Right hindlimb (tissue), 1 donor: ENCODE results near the gene NEU1.
"Not testable (repeated sequence)": the region's sequence is repeated elsewhere in the genome, so short reads cannot be mapped to it uniquely, and the experiment has no call there.

ENCODE experiments used
- DNase-seq: peaks from one replicate; pipeline ENCODE4 v3.0.0-alpha.2; 2018

NEU1 gene

GRCh38 chr6:31837369-31838113 lies 25.1 kb downstream of the NEU1 start:
- no peak for DNase-seq

GRCh38 chr6:31836474-31837368 lies 25.9 kb downstream of the NEU1 start:
- DNase-seq = no peak

GRCh38 chr6:31836047-31836473 lies 26.6 kb downstream of the NEU1 start:
- DNase-seq = no peak

GRCh38 chr6:31834367-31835250 lies 28.0 kb downstream of the NEU1 start:
- peak; percentile 94 for DNase-seq

- DNase-seq = no peak
Observed at GRCh38 chr6:31831350-31832215, 31.0 kb downstream of the NEU1 start.

- no peak for DNase-seq
Observed at GRCh38 chr6:31830886-31831335, 31.7 kb downstream of the NEU1 start.

GRCh38 chr6:31829633-31830283 lies 32.9 kb downstream of the NEU1 start:
- DNase-seq = no peak

- DNase-seq = peak; percentile 99
Observed at GRCh38 chr6:31827286-31828079, 35.1 kb downstream of the NEU1 start, which contains the start of gene HSPA1B. Gene HSPA1B, plus strand, starts transcription at chr6:31827738. Its CDS starts 213 bp downstream, at chr6:31827951.

GRCh38 chr6:31826793-31827285 lies 35.8 kb downstream of the NEU1 start:
- DNase-seq = peak; percentile 94

- DNase-seq = no peak
Observed at GRCh38 chr6:31825553-31825952, 37.1 kb downstream of the NEU1 start.

- DNase-seq = not testable (repeated sequence)
Observed at GRCh38 chr6:31823592-31824196, 38.9 kb downstream of the NEU1 start.

GRCh38 chr6:31822036-31822821 lies 40.4 kb downstream of the NEU1 start:
- DNase-seq = peak; percentile 89

- peak; percentile 80 for DNase-seq
Observed at GRCh38 chr6:31821301-31822035, 41.2 kb downstream of the NEU1 start.

- not testable (repeated sequence) for DNase-seq
Observed at GRCh38 chr6:31820399-31820798, 42.2 kb downstream of the NEU1 start.

GRCh38 chr6:31819871-31820299 lies 42.7 kb downstream of the NEU1 start:
- no peak for DNase-seq

GRCh38 chr6:31817929-31818511 lies 44.6 kb downstream of the NEU1 start:
- not testable (repeated sequence) for DNase-seq

- DNase-seq = not testable (repeated sequence)
Observed at GRCh38 chr6:31817133-31817928, 45.3 kb downstream of the NEU1 start.
